ENCODE data around the gene APH1B.

Gene APH1B

GRCh38 chr15:63294359-63294758 is 17.0 kb downstream of the APH1B start:
- H3K36me3 ChIP-seq (ENCODE audit: control insufficient read depth, insufficient read depth, low read length) = no peaks in the 10 kb centered on the region
- WGBS (ENCODE audit: insufficient coverage, insufficient read length) = no CpG with 5 or more reads among the region's 3 CpGs

GRCh38 chr15:63295341-63295740 is 17.9 kb downstream of the APH1B start:
- H3K4me1 ChIP-seq (ENCODE audit: control insufficient read depth, insufficient read depth, low read length) = no peaks in the 10 kb centered on the region
- no peaks in the 10 kb centered on the region for H3K27me3 ChIP-seq (ENCODE audit: control insufficient read depth, insufficient read depth, low read length)
- H3K4me3 ChIP-seq (ENCODE audit: low read length) = no peak overlapping the region
- no peaks in the 10 kb centered on the region for H3K9me3 ChIP-seq (ENCODE audit: control insufficient read depth, insufficient read depth, low read length)
- no peak for DNase-seq (ENCODE audit: low read depth, low spot score)
- H3K36me3 ChIP-seq (ENCODE audit: control insufficient read depth, insufficient read depth, low read length) = no peaks in the 10 kb centered on the region
- H3K27ac ChIP-seq (ENCODE audit: low read length) = no peak overlapping the region

More at GRCh38 chr15:63294359-63294758, 17.0 kb downstream of the APH1B start:
- no peaks in the 10 kb centered on the region for H3K4me1 ChIP-seq (ENCODE audit: control insufficient read depth, insufficient read depth, low read length)
- no peak overlapping the region for H3K27ac ChIP-seq (ENCODE audit: low read length)
- no peak for DNase-seq (ENCODE audit: low read depth, low spot score)
- no peaks in the 10 kb centered on the region for H3K9me3 ChIP-seq (ENCODE audit: control insufficient read depth, insufficient read depth, low read length)
- H3K4me3 ChIP-seq (ENCODE audit: low read length) = no peak overlapping the region
- H3K27me3 ChIP-seq (ENCODE audit: control insufficient read depth, insufficient read depth, low read length) = no peaks in the 10 kb centered on the region

DNA sequence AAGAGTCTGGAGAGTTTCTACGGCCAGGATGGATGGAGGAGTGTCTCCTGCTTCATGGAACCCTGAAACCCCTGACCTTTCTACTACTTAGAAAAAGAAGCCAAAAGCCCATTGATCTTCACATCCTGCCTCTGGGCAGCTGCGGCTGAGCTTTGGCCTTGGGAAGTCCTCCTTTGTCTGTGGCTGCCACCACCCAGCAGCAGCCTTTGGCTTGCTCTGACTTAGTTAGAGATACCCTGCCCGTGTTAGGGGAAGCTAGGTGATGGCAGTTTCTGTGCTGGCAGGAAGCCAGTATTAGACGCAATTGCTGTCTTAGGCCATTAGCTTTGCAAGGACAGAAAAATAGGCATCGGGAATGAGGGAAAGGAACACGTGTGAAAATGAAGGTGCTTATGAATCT is 18.8 kb downstream of the APH1B start:
- no peak overlapping the region for H3K27ac ChIP-seq (ENCODE audit: low read length)
- no peaks in the 10 kb centered on the region for H3K36me3 ChIP-seq (ENCODE audit: control insufficient read depth, insufficient read depth, low read length)
- H3K9me3 ChIP-seq (ENCODE audit: control insufficient read depth, insufficient read depth, low read length) = no peaks in the 10 kb centered on the region
- no peaks in the 10 kb centered on the region for H3K4me1 ChIP-seq (ENCODE audit: control insufficient read depth, insufficient read depth, low read length)
- no CpG with 5 or more reads among the region's 6 CpGs for WGBS (ENCODE audit: insufficient coverage, insufficient read length)
- no peaks in the 10 kb centered on the region for H3K27me3 ChIP-seq (ENCODE audit: control insufficient read depth, insufficient read depth, low read length)
- H3K4me3 ChIP-seq (ENCODE audit: low read length) = no peak overlapping the region
- DNase-seq (ENCODE audit: low read depth, low spot score) = no peak

GRCh38 chr15:63299943-63300575 is 22.7 kb downstream of the APH1B start:
- no peak for DNase-seq (ENCODE audit: low read depth, low spot score)
- no peak overlapping the region for H3K27ac ChIP-seq (ENCODE audit: low read length)
- H3K4me3 ChIP-seq (ENCODE audit: low read length) = no peak overlapping the region
- H3K9me3 ChIP-seq (ENCODE audit: control insufficient read depth, insufficient read depth, low read length) = no peaks in the 10 kb centered on the region
- no CpG with 5 or more reads among the region's 7 CpGs for WGBS (ENCODE audit: insufficient coverage, insufficient read length)
- H3K36me3 ChIP-seq (ENCODE audit: control insufficient read depth, insufficient read depth, low read length) = peaks cover 2% of the 10 kb centered on the region; the same call in 1 of the 2 replicates
- no peaks in the 10 kb centered on the region for H3K4me1 ChIP-seq (ENCODE audit: control insufficient read depth, insufficient read depth, low read length)
- no peaks in the 10 kb centered on the region for H3K27me3 ChIP-seq (ENCODE audit: control insufficient read depth, insufficient read depth, low read length)

DNA sequence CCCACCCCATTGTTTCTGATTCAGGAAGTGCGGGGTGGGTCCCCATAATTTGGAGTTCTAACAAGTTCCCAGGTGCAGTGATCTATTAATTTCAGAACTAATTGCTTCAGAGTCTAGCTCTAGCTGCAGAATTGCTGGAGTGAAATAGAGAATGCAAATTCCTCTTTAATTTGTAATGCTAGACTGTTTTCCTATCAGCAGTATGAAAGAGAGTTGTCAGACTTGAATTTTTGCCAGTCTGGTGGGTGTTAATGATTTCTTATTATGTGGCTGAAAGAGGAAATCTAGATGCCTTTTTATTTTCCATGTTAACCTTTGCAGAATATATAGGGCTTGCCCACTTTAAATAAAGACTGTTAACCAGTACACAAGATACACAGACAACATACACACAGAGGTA is 23.7 kb downstream of the APH1B start:
- peaks cover 2% of the 10 kb centered on the region; the same call in 1 of the 2 replicates for H3K36me3 ChIP-seq (ENCODE audit: control insufficient read depth, insufficient read depth, low read length)
- no peak overlapping the region for H3K27ac ChIP-seq (ENCODE audit: low read length)
- no peaks in the 10 kb centered on the region for H3K27me3 ChIP-seq (ENCODE audit: control insufficient read depth, insufficient read depth, low read length)
- no peaks in the 10 kb centered on the region for H3K9me3 ChIP-seq (ENCODE audit: control insufficient read depth, insufficient read depth, low read length)
- H3K4me1 ChIP-seq (ENCODE audit: control insufficient read depth, insufficient read depth, low read length) = no peaks in the 10 kb centered on the region
- no peak for DNase-seq (ENCODE audit: low read depth, low spot score)
- no CpG with 5 or more reads among the region's 1 CpG for WGBS (ENCODE audit: insufficient coverage, insufficient read length)
- no peak overlapping the region for H3K4me3 ChIP-seq (ENCODE audit: low read length)

DNA sequence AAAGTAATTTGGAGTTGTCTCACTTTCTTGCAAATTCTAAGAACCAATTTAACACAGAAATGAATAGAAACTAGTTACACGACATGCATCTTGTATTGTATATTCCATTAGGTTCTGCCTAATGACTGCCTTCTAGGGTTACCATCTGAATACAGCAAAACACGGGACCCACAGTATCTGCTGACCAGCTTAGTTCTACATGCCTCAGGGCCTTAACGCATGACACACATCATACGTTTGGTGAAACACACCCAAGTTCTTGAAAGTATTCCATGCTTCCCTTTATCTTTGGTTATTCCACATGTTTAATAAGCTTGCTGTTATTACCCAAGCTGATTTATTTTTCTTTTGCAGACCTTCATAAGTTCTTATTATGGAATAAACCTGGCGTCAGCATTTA is 27.9 kb downstream of the APH1B start:
- DNase-seq (ENCODE audit: low read depth, low spot score) = no peak
- Histone ChIP-seq H3K36me3 (ENCODE audit: control insufficient read depth, insufficient read depth, low read length) (peaks cover 2% of the 10 kb centered on the region; the same call in 1 of the 2 replicates), H3K4me1 (ENCODE audit: control insufficient read depth, insufficient read depth, low read length) (no peaks in the 10 kb centered on the region), H3K27me3 (ENCODE audit: control insufficient read depth, insufficient read depth, low read length) (no peaks in the 10 kb centered on the region), H3K9me3 (ENCODE audit: control insufficient read depth, insufficient read depth, low read length) (no peaks in the 10 kb centered on the region), H3K27ac (ENCODE audit: low read length) (no peak overlapping the region), H3K4me3 (ENCODE audit: low read length) (no peak overlapping the region)
- no CpG with 5 or more reads among the region's 5 CpGs for WGBS (ENCODE audit: insufficient coverage, insufficient read length)

- no peaks in the 10 kb centered on the region for H3K9me3 ChIP-seq (ENCODE audit: control insufficient read depth, insufficient read depth, low read length)
- WGBS (ENCODE audit: insufficient coverage, insufficient read length) = no CpG with 5 or more reads among the region's 5 CpGs
- H3K4me1 ChIP-seq (ENCODE audit: control insufficient read depth, insufficient read depth, low read length) = no peaks in the 10 kb centered on the region
- DNase-seq (ENCODE audit: low read depth, low spot score) = no peak
- H3K27me3 ChIP-seq (ENCODE audit: control insufficient read depth, insufficient read depth, low read length) = no peaks in the 10 kb centered on the region
- no peak overlapping the region for H3K4me3 ChIP-seq (ENCODE audit: low read length)
- H3K36me3 ChIP-seq (ENCODE audit: control insufficient read depth, insufficient read depth, low read length) = peaks cover 2% of the 10 kb centered on the region; the same call in 1 of the 2 replicates
- H3K27ac ChIP-seq (ENCODE audit: low read length) = no peak overlapping the region
These were observed 29.2 kb downstream of the APH1B start for GRCh38 chr15:63306492-63307073.

DNA sequence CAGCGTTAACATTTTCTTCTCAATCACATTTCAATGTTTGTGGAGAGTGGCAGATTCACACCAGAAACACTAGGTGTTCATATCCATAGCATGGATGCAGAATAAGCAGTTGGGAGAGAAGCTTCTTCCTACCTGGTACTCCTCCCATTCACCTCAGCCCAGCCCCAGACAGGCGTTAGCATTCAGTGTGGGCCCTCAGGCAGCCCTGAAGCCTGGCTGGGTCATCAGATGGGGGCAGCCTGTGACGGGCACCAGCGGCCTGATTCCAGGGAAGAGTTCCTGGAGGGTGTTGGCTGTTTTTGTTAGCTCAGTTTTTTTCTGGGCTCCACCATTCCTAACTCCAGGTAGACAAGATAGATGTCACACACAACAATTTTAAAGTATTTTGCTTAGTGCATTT is 31.1 kb downstream of the APH1B start:
- DNase-seq (ENCODE audit: low read depth, low spot score) = no peak
- H3K9me3 ChIP-seq (ENCODE audit: control insufficient read depth, insufficient read depth, low read length) = no peaks in the 10 kb centered on the region
- H3K36me3 ChIP-seq (ENCODE audit: control insufficient read depth, insufficient read depth, low read length) = no peaks in the 10 kb centered on the region
- H3K4me1 ChIP-seq (ENCODE audit: control insufficient read depth, insufficient read depth, low read length) = no peaks in the 10 kb centered on the region
- H3K27ac ChIP-seq (ENCODE audit: low read length) = no peak overlapping the region
- no peaks in the 10 kb centered on the region for H3K27me3 ChIP-seq (ENCODE audit: control insufficient read depth, insufficient read depth, low read length)
- no CpG with 5 or more reads among the region's 4 CpGs for WGBS (ENCODE audit: insufficient coverage, insufficient read length)
- H3K4me3 ChIP-seq (ENCODE audit: low read length) = no peak overlapping the region

DNA sequence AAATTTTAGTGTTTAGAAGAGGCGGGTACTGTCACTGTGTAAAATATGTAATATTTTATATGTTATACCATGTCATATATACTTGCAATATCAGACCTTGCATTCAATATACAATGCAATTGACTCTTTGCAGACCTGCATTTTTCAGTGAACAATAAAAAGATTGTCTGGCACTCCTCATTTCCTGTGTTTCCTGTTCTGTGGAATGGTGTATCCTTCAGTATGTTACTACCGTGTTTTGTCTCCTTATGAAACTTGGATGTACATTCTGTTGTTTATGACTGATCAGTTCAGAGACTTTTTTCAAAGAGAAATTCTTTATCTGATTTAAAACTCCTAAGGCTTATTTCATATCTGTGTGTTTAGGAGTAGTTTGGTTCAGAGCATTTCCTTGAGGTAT is 31.5 kb downstream of the APH1B start:
- Histone ChIP-seq H3K9me3 (ENCODE audit: control insufficient read depth, insufficient read depth, low read length) (no peaks in the 10 kb centered on the region), H3K27ac (ENCODE audit: low read length) (no peak overlapping the region), H3K27me3 (ENCODE audit: control insufficient read depth, insufficient read depth, low read length) (no peaks in the 10 kb centered on the region), H3K4me3 (ENCODE audit: low read length) (no peak overlapping the region), H3K36me3 (ENCODE audit: control insufficient read depth, insufficient read depth, low read length) (no peaks in the 10 kb centered on the region), H3K4me1 (ENCODE audit: control insufficient read depth, insufficient read depth, low read length) (no peaks in the 10 kb centered on the region)
- DNase-seq (ENCODE audit: low read depth, low spot score) = no peak
- WGBS (ENCODE audit: insufficient coverage, insufficient read length) = no CpG with 5 or more reads among the region's 2 CpGs

DNA sequence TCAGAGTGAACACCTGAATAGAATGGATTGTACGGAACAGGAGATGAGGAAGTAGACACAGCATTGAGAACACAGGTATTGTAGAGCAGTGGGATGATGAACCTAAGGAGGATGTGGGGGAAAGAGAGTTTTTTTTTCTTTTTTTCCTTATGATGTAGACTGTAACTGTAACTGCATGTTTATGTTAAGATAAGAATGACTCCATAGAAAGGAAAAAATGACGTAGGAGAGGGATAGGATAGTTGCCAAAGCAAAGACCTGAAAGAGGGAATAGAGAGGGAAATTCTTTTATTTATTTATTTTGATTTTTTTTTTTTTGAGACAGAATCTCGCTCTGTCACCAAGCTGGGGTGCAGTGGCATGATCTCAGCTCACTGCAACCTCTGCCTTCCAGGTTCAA is 33.2 kb downstream of the APH1B start:
- no peaks in the 10 kb centered on the region for H3K4me1 ChIP-seq (ENCODE audit: control insufficient read depth, insufficient read depth, low read length)

DNA sequence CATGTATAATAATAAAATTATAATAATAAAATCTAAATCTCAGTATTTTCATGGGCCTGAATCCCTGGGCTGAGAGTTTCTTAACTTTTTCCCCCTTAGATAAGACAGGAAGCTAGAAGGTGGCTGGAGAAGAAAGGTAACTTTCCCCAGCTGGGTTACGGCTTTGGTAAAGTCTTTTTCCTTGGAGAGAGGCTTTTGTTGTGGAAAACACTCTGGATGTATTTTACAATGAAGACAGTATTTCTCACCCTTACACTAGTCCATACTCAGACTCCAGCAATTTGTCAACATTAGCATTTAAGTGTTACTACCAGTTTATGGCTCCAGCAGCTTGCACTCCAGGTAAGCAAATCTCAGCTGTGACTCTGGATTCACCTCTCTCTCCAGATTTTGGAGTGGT is 34.9 kb downstream of the APH1B start:
- Histone ChIP-seq H3K4me3 (ENCODE audit: low read length) (no peak overlapping the region), H3K4me1 (ENCODE audit: control insufficient read depth, insufficient read depth, low read length) (no peaks in the 10 kb centered on the region; the same call in 1 of the 2 replicates), H3K27me3 (ENCODE audit: control insufficient read depth, insufficient read depth, low read length) (no peaks in the 10 kb centered on the region), H3K36me3 (ENCODE audit: control insufficient read depth, insufficient read depth, low read length) (no peaks in the 10 kb centered on the region), H3K27ac (ENCODE audit: low read length) (peak overlapping the region; percentile 87), H3K9me3 (ENCODE audit: control insufficient read depth, insufficient read depth, low read length) (no peaks in the 10 kb centered on the region)
- no peak for DNase-seq (ENCODE audit: low read depth, low spot score)
- WGBS (ENCODE audit: insufficient coverage, insufficient read length) = no CpG with 5 or more reads among the region's 1 CpG

More for the DNA sequence above, 33.2 kb downstream of the APH1B start:
- no peak overlapping the region for H3K4me3 ChIP-seq (ENCODE audit: low read length)
- 100% methylated on average over 1 of the region's 3 CpGs for WGBS (ENCODE audit: insufficient coverage, insufficient read length)
- no peaks in the 10 kb centered on the region for H3K36me3 ChIP-seq (ENCODE audit: control insufficient read depth, insufficient read depth, low read length)
- H3K27ac ChIP-seq (ENCODE audit: low read length) = no peak overlapping the region
- DNase-seq (ENCODE audit: low read depth, low spot score) = no peak
- H3K9me3 ChIP-seq (ENCODE audit: control insufficient read depth, insufficient read depth, low read length) = no peaks in the 10 kb centered on the region
- H3K27me3 ChIP-seq (ENCODE audit: control insufficient read depth, insufficient read depth, low read length) = no peaks in the 10 kb centered on the region

Measured in iPS DF 6.9 (cell line).